ENCODE measurements around the gene MREG.
"Not testable (repeated sequence)": the region's sequence is repeated elsewhere in the genome, so short reads cannot be mapped to it uniquely, and the experiment has no call there.

MREG gene

DNA sequence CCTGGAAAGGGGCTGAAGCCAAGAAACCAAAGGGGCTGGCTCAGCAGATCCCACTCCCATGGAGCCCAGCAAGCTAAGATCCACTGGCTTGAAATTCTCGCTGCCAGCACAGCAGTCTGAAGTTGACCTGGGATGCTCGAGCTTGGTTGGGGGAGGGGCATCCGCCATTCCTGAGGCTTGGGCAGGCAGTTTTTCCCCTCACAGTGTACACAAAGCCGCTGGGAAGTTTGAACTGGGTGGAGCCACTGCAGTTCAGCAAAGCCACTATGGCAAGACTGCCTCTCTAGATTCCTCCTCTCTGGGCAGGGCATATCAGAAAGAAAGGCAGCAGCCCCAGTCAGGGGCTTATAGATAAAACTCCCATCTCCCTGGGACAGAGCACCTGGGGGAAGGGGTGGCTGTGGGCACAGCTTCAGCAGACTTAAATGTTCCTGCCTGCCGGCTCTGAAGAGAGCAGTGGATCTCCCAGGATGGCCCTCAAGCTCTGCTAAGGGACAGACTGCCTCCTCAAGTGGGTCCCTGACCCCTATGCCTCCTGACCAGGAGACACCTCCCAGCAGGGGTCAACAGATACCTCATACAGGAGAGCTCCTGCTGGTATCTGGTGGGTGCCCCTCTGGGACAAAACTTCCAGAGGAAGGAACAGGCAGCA lies 24.7 kb downstream of the MREG start:
- DNase-seq (ENCODE audit: low read depth): not testable (repeated sequence)

DNA sequence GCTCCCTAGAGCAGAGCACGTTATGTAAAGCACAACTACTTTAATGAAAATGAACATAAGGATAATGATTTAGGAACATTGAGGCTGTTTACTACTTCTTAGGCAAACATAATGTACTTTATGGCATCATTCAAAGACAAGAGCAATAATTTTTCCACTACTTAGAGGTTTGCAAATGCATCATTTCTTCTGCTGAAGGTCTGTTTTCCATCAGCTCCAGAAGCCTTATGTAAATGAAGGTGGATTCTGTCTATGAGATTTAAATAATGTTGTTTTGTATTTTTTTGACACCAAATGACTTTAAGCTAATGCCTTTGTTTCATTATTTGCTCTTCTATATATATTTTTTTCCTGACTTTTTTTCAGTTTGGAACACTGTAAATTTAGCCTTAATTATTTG lies 28.1 kb downstream of the MREG start:
- DNase-seq (ENCODE audit: low read depth): peak; percentile 24

DNA sequence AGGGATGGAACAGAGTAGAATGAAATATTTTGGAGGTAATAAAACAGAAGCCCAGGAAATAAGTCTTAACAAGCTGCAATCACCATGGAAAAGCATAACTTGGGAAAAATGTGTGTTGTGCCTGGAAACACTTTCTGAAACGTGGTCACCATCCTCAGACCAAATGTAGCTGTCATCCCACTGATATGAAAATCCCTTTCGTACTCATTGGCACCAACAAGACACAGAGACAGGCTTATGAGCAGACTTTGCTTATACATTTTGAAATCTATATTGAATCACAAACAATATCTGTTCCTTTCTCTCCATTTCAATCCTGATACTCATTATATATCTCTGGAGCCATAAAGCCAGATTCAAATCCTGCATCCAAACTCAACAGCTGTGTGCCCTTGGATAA lies 28.7 kb downstream of the MREG start:
- no peak for DNase-seq (ENCODE audit: low read depth)

DNA sequence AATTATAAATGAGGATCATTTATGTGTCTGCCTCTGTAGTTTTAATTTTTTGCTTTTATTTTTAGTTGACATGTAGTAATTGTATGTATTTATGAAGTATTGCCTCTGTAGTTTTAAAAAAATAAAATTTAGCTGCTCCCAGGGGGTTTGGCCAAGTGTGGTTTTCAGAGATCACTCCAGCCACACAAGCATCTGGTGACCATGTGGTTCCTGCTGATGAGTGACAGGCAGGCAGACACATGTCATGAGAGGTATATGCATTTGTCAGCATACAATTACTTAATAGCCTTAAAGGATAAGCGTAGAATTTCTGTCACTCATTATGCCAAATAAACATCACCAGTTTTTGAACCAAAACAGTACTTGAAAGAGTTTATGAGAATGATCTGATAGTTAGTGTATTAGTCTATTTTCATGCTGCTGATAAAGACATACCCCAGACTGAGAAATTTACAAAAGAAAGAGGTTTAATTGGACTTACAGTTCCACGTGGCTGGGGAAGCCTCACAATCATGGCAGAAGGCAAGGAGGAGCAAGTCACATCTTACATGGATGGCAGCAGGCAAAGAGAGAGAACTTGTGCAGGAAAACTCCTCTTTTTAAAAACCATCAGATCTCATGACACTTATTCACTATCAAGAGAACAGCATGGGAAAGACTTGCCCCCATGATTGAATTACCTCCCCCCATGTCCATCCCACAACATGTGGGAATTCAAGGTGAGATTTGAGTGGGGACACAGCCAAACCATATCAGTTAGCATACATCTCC lies 29.6 kb downstream of the MREG start:
- no peak for DNase-seq (ENCODE audit: low read depth)

DNA sequence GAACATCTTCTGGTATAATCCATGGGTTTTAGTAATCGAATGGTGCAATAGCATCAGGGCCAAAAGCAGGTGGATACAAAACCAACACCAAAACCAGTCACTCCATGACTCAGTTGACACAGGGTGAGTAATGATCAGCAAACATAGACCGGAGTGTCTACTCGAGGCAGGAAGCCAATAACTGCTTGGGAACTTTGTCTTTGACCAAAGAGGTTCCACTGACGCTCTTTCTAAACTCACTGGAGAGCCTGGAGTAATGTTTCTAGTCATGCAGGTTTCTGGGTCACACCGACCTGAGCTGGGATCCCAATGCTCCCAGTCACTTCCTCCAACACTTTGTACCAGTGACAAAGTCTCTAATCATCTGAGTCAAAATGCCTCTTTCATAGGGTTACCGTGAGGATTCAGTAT lies 30.9 kb downstream of the MREG start:
- DNase-seq (ENCODE audit: low read depth): peak; percentile 35

DNA sequence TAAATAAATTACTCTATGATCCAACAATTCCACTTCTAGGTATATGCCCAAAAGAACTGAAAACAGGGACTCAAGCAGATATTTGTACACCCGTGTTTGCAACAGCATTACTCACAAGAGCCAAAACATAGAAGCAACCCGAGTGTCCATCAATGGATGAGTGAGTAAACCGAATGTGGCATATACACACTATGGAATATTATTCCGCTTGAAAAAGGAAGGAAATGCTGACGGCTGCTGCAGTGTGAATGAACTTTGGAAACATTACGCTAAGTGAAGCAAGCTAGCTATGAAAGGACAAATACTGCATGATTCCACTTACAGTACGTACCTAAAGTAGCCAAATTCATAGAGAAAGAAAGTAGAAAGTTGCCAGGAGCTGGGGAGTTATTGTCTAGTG lies 32.2 kb downstream of the MREG start:
- no peak for DNase-seq (ENCODE audit: low read depth)

DNA sequence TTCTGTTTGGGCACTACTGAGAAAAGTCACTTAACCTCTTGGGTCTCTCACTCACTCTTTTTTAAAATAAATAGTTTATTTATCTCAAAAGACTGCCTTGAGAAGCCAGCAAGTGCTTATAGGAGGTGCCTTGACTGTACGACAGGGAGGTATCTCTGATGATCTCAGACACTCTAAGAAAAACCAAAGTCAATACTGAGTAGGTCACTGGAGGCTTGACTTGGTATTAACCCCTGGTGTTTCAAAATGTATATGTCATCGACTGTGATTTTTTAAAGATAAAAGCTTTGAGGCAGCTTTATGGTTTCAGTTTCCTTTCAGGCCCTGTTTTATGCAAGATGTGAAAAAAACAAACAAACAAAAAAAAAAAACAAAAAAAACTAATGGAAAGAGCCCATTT lies 33.7 kb downstream of the MREG start:
- DNase-seq (ENCODE audit: low read depth): peak; percentile 5

DNA sequence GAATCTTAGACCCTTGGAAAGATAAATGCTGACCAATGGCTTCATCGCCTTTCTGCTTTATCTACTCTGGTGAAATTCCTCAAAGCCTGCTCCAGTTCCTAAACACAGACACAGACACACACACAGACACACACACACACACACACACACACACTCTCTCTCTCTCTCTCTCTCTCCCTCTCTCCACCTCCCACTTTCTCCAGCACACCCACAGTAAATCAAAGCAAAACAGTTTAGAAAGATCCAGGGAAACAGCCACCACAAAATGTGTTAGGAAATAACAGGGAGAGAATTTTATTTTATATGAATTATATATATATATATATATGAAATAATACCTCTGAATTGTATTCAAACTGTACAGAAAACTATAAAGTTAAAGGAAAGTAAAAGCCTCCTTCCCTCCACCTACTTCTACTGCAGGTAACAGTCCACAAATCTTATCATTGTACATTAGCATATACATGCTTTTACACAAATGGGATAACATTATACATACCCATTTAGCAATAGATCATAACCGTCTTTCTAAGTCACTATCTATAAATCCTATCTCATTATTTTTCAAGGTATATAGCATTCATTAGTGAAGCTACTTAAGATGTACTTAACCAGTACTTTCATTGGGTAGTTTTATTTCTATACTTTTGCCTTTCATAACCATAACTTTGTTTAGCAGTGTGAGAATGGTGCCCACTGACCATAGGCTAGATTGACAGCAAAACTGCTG lies 38.5 kb downstream of the MREG start:
- DNase-seq (ENCODE audit: low read depth): peak; percentile 24

DNA sequence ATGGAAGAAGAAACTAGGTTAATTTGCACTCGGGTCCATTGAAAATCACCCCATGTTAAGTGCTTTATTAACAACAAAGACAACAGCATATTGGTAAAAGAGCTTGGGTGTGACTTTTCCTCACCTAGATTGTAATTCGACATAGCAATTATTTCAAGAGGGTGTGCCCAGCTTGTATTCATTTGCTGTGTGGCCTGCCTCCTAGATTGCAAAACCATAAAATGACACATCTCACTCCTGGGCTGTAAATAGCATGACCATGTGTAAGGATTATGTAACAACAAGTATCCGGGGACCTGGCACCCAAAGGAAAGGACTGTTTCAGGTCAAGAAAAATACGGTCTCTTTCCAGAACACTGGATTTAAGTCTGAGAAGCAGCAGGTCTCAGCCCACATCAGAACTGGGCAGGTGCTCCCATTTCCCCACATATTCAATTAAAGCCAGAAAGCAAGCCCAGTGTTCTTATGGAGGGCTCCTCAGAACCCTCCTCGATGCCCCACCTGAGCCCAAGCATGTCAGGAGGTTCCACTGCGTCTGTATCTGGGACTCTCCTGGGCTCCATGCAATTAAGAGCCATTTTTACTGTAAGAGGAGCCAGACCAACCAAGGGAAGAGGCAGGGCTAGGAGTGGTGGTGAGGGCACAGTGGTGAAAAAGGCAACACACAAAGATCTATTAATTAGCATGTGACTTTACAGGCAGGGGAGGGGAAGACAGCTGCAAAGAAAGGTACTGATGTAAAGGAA lies 39.2 kb downstream of the MREG start:
- DNase-seq (ENCODE audit: low read depth): peak; percentile 47

DNA sequence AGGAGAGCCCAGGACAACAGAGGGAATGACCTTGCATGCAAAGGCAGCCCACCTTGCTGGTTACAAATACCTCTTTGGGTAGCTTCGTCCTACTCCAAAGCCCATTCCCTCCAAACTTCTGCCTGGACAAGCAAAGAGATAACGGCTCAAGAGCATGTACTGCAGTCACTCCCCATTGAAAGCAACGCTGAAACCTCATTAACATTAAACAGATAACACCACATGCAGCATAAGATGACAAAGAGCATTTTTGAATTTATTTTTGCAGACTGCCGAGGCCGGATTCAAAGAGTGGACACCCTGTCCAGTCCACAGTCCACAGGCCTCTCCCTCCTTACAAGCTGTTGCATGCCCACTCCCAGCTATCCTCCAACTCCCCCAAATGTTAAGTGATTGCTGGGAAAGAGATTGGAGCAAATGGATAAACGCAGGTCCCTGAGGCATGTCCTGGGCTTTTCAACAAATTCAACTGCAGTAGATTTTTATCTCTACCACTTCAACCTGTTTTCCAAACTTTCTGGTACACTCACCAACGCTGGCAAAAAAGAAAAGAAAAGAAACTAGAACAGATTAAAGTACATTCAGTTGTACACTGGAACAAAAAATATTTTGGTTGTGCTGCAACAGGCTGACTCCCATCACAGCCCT lies 40.1 kb downstream of the MREG start:
- DNase-seq (ENCODE audit: low read depth): no peak

DNA sequence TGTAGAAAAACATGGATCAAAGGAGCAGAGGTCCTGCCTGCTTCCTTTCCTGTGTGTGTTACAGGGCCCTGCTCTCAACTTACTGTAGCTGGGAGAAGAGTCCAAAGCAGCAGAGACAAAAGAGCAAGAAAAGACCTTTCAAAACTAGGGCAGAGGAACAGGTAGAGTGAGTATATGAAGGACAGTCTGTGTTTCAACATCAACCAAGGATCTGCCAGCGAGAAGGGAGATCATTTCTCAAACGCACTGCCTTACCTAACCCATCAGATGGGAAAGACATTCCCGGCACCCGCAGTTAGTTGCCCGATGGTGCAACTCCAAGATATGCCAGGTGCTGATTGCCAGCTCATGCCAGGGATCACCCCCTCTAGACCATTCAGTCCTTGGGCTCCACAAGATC lies 41.7 kb downstream of the MREG start:
- DNase-seq (ENCODE audit: low read depth): no peak

DNA sequence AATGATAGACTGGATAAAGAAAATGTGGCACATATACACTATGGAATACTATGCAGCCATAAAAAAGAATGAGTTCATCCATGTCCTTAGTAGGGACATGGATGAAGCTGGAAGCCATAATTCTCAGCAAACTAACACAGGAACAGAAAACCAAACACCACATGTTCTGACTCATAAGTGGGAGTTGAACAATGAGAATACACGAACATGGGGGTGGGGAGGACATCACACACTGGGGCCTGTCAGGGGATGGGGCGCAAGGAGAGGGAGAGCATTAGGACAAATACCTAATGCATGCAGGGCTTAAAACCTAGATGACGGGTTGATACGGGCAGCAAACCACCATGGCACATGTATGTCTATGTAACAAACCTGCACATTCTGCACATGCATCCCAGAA lies 42.5 kb downstream of the MREG start:
- DNase-seq (ENCODE audit: low read depth): not testable (repeated sequence)

DNA sequence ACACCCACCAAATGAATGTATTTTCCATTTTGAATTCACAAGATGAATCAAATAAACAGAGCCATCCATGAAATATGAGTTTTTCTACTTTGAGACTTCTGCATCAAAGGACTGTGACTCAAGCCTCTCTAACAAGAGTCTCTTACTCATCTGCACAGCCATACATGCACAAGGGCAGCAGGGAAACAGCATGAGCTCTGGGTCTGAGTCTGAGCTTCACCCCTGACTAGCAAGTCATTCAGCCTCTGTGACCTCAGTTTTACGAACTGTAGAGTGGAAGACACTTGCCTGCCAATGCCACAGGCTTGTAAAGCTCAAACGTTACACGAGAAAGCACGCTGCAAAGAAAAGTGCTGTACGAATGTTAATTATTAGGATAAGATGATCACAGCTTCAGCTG lies 42.9 kb downstream of the MREG start:
- DNase-seq (ENCODE audit: low read depth): no peak

DNA sequence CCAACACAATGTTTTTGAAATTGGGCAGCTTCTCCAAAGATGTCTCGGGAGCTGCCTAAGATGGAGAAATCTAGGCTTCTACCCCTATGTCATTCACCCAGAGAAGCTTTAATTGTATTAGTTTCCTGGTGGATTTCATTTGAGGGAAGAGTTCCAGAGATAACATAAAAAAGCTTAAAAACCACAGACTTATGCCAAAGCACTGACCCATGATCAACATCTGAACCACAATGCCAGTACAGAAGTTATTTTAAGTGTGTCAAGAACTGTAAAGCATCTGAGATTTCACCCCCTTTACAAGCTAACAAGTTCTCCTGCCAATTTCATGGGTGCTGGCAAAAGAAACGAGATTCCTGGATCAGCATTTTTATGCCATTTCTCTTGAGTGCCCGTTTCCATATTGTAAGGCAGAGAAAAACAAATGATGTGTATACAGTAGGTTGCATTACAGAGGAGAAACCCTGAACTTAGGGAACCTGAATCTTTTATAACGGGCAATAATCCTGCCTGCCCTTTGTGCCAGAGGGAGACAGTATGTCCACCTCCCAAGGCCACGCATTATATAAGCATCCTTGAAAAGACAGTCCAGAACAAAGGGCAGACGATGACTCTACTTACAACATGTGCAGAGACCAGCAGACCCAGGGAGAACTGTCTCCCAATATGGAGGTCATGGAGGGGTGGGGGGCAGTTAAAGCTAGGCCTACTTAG lies 44.1 kb downstream of the MREG start:
- DNase-seq (ENCODE audit: low read depth): peak; percentile 24

DNA sequence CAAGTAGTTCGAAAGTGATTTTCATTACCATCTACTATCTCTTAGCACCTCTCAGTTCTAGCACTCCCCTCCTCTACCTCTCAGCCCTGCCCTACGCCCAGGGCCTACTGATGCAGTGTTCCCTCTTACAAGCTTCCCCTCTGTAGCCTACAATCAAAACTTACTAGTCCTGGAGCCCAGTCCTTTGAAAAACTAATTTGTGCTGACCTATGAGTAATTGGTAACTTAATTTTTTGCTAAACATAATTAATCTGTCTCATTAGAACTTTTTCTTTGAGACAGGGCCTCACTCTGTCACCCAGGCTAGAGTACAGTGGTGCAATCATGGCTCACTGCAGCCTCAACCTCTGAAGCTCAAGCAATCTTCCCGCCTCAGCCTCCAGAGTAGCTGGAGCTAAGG lies 44.9 kb downstream of the MREG start:
- DNase-seq (ENCODE audit: low read depth): no peak

DNA sequence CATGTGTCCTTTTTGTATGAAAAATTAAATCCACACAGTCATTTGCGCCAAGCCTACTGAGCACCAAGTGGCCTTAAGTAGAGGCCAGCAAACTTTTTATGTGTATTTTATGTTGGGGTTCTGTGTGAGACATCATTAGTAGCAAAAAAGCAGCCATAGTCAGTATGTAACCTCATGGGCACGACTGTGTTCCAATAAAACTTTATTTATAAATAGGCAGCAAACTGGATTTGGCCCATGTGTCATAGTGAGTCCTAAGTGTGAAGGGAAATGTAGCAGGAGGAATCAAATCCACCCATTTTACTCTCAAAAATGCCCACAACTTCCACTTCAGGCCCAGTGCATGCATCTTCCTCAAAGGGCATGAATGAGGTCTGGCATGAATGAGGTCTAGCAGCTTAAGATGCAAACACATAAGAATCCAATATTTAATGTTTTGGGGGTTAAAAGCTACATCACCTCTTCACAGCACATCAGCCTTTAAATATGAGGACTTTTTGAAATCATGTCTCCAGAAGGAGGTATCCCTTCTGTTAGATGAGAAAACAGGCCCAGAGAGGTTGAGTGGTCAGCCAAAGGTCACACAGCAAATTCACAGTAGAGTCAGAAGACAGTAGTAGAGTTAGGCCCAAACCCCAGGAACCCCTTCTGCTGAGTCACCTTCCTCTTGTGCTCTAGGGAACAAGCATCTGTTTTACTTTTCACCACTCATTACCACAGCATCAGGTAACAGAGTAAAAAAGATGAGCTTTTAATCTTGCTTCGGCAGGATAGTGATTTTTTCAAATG lies 45.6 kb downstream of the MREG start:
- peak; percentile 6 for DNase-seq (ENCODE audit: low read depth)

DNA sequence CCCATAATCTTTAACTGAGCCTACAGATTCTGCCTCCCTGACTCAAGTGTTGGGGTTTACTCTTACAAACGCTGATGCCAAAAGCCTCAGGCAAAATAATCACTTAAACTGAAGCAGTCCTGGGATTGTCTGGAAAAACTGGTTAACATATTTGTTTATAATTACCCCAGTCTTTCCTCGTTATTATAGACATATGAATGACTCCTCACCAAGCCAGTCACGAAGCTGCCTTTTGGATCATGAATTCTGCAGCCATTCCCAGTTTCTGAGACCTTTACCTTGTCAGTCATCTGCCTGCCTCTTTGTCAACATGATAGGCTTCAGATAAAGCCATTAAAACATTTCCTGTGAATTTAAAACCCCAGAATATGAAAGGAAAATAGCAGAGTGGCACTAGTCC lies 46.4 kb downstream of the MREG start:
- DNase-seq (ENCODE audit: low read depth): no peak

DNA sequence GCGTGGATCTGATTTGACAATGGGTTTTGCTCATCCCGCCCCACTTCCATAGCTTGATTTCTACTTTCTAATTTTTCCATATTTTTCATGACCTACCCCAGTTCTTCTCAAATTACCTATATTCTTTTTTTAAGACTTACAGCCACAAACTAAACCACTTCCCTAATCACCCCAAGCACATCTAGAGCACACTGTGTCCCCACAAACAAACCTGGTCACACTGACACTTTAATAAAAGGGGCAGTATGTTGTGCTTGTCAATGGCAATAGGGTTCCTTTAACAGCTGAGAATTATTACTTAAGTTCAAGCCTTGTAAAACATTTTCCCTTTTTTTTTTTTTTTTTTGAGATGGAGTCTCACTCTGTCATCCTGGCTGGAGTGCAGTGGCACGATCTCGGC lies 47.1 kb downstream of the MREG start:
- no peak for DNase-seq (ENCODE audit: low read depth)

DNA sequence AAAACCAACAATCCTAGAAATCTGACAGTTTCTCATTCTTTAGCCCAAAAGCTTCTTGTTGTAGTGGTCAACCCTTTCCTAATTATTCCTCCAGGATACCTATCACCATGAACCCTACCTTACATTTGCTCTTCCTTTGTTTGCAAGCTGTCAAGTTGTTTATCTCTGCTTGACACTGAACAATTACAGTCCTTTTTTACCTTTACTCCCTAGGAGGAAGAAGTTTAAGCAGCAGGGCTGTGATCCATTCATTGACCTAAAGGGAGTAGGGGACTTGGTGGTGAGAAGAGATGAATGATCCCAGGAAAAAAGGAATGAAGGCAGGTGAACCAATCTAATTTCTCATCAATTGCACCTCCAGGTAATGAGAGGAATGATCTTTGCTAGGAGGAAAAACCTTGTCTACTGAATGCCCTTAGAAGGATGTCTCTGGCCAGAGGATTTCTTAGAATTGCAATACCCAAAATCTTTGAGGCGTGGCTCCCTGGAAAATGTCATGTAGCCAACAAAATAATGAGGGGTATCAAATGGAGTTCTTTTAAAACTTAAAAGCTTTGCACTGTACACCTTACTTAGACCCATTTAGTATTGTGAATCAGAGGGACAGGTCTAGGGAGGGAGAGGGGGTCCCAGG lies 47.7 kb downstream of the MREG start:
- DNase-seq (ENCODE audit: low read depth): no peak

DNA sequence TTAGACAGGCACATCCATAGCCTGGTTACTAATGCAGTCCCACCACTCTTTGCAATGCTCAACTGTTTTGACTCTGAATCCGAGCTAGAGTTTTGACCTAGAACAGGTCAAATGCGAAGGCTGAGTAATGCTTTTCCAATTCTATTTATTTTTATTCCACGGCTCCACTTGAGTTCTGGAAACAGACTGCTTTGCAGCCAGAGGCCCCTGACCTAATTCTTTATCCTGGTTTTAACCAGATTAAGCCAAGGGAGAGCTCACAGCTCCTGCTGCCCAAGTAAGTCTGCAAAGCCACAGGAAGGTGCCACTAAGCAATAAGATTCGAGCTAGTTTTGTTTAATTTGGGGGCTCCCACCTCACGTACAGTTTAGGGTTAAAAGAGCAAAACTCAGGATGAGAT lies 51.4 kb downstream of the MREG start:
- peak; percentile 16 for DNase-seq (ENCODE audit: low read depth)

All from amniotic epithelial cell (primary cell).